ENCODE data around the gene B9D2.

The B9D2 gene

GRCh38 chr19:41307954-41308449 is 55.9 kb downstream of the B9D2 start:
- no peak for DNase-seq

DNA sequence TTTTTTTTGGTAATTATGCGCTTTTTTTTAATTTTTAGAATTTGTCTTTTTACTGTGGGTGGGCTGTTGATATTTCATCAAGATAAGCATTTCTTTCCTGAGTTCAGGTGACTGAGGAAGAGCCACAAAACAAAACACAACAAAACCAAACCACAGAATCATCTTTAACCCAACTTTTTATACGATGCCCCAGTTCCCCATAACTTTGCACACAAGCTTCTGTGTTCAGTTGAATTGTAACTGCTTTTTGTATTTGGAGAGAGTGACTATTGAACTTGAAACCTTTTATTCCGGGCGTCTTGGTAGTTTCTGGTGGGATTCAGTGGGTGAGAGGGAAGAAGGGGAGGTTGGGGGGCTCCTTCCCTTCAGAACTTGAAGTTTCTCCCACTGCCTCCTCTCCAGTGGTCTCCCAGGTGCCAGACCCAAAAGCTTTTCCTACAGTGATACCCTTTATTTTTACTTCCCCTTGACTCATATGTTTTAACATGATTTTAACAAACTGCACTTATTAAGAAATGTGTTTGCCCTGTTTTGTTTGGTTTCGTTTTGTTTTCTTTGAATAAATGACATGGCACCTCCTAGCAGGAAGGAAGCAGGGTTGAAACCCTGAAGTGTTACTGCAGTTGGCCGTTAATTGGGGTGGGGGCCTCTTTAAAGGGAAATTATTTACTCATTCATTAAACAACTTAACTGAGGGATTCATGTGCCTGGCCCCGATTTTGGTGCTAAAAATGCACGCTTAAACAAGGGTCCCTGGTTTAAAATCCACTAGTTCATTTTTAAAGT is 56.7 kb downstream of the B9D2 start:
- peak in 1 of 2 donors; percentile 81 for DNase-seq

GRCh38 chr19:41305927-41306793 is 57.8 kb downstream of the B9D2 start:
- DNase-seq = no peak

DNA sequence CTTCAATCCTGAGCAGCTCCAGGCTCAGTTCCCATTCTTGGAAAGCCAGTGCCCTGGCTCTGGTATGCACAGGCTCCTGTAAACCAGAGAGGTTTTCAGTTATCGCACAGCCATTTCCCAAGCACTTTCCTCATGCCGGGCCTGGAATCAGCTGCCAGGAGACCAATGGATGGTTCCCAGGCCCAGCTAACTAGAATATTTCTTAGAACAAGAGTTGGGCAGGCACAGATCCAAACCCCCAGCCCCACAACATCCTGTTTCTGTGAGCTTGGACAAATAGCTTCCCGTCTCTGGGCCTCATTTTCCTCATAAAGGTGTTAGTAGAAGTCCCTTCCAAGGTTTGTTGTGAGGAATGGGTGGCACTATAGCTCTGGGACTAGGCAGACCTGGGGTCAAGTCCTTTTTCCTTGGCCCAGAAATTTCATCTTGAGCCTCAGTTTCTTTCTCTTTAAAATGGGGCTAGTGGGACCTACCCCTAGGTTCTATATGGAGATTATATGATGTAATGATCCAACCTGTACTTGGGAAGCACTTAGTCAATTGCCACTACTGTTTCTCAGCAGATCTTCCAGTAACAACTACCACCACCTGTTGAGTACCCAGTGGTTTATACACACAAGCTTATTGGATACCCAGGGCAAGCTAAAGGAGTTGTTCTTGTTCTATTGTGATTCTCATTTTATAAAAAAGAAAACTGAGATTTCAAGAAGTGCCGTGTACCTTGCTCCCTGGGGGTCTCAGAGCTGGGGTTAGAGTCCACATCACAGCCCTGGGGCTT is 59.1 kb downstream of the B9D2 start:
- DNase-seq = no peak

Measured in CD4-positive, alpha-beta T cell treated with Interleukin-4 for 1 hour (primary cell).